SIG-M5 treated with dmso at 0.1 percent for 504 hours (cell line): ENCODE results near the gene GPR152.

Experiments
- DNase-seq: peaks from one replicate; lab custom pipeline; 2025; ENCODE audit not compliant: unreplicated experiment; lab: John Stamatoyannopoulos, UW

Gene GPR152

DNA sequence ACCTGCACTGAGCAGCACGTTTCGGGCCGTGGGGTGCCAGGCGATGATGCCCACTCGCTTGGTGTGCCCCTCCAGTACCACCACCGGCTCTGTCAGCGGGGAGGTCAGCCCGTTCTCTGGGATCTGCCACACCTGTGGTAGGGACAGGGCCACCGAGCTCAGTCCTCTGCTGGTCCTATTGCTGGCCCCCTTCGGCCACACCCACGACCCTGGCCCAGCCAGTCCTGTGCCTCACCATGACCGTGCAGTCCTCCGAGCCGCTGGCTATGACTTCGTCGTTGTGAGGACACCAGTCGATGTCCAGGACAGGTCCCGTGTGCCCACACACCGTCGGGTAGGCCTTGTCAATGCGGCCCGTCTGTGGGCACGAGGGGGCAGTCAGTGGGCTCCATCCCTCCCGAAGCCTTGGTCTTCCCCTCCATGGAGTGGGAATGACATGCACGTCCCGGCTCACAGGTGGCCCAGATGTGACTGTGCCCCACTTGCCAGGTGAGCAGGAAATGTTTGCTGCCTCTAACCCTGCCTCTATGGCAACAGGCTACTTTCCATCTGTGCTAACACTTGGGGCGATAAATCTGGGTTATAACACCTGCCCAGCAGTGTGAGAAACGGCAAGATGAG, 10.7 kb downstream of the GPR152 start:
- no peak for DNase-seq

DNA sequence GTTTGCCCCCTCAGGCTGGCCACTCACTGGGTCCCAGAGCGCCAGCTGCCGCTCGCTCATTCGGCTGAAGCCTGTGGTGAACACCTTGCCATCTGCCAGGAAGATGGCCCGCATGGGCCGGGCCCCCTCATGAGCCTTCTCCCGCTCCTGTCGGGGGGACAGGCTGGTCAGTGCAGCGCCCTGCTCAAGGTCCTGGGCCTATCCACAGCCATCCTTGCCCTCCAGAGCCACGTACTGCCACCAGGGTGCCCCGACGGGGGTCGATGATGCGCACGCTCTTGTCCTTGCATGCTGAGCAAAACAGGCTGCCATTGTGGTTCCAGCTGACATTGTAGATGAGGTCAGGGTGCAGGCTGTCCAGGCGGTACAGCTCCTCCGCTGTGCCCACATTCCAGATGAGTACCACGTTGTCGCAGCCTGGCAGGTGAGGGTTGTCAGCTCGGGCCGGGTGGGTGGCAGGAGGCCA, 11.4 kb downstream of the GPR152 start:
- no peak for DNase-seq

DNA sequence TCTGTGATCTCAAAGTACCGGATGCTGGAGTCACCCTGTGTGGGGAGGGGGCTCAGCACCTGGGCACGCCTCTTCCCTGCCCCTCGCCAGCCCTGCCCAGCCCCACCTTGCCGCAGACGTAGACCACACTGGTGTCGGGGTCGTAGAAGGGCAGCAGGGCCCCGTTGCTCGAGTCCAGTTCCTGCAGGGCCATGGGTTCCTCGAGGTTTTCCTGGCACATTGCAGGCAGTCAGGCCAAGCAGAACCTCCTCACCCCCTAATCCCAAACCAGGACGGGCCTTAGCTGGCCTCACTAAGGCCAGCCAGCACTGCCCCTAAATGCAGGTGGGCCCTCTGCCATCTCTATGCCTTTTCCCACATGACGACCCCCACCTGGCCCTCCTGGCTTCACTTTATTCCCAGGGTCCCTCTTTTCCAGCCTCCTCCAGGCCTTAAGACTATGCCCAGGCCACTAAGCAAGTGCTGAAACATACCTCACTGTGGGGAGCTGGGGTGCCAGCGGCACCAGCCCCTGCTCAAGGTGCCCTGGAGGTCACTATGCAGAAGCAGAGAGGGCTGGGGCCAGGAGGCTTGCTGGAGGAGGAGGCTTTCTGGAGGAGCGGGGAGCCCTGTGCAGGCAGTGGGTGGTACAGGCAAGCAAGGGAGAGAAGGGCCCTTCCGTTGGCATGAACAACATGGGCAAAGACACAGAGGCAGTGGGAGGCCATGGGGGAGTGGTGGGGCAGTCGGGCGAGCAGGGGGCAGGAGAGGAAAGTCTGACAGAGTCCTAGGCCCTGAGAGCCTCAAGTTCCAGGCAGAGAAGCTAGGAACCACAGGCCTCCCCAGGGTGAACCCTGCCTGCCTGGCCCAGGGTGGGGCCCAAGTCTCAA, 12.1 kb downstream of the GPR152 start:
- no peak for DNase-seq

DNA sequence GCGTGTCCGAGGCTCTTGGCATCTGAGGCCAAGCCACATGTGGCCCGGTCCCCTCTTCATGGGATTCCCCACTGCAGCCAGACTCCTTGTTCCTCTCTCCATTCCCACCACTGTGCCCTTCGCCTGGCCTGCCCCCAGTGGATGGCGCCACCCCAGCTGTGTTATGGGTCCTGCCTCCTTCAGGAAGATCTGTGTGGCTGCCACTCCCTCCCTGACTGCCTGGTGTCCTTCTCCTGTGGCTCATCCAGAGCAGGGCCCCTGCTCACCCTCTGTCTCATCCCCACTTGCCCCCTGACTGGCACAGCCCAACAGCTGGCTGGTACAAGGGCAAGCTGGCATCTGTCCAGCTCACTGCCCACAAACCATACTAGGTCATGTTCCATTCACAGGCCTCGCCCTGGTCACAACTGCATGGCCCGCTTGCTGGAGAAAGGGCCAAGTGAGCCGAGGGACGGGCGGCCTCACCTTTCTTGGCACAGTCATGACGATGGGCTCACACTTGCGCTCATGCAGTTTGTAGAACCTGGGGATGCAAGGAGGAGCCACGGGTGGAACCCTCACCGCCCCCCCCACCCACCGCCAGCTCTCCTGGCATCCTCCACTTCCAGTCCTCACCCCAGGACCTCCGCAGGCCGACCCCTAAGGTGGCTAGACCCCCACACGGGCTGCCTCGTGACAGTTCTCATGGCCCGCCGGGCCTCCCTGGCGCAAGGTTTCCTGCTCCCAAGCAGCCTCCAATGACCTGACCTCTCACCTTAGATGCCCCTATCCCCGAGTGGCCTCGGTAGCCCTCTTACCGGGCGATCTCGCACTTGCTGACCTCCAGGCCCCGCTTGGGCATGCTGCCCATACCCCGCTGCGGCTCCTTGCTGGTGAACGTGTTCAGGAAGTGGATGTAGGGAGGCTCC, 13.0 kb downstream of the GPR152 start:
- DNase-seq, result peak; percentile 4

DNA sequence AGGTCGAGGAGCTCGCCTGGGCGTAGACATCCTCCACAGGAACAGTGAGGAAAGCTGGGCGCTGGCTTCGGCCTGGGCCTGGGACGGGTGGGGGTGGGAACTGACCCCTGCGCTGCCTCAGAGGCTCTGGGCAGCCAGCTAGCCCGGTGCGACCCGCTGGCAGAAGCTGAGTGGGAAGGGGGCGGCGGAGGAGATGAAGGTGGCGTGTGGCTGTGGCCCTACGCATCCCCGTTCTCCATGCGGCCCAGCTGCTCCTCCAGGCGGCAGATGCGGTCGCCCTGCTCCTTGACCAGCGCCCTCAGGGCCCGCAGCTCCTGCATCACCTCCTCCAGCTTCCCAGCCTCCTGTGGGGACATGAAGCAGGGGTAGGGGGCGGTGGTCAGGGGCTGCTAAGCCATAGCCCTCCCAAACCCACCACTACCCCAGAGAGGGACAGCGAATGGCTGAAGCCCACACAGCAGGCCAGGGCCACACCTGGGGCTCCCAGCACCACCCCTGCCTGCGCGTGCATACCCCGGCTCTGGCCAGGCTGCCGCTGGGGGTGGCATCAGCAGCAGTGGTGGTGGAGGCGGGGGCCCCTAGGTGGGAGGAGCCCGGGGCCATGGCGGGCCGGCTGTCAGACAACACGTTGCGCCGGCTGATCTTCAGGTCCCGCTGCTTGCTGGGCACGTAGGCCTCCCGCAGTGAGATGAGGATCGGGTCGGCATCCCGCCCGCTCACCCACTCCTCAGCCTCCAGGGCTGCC, 14.2 kb downstream of the GPR152 start:
- DNase-seq, result no peak

DNA sequence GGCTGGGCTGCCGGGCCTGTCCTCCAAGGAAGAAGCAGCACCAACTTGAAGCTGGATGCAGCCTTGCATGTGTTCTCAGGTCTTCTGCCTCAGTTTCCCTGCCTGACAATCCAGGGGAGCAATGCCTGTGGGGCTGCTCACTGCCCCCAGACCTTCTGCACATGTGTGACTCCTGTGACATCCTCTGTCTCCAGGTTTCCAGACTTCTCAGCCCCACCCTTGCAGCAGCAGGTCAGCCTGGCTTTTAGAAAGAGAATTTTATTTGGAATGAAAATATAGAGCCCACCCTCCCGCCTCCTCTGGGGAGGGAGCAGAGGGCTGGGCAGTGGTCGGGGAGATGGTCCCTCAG, 14.7 kb downstream of the GPR152 start:
- DNase-seq, result no peak

DNA sequence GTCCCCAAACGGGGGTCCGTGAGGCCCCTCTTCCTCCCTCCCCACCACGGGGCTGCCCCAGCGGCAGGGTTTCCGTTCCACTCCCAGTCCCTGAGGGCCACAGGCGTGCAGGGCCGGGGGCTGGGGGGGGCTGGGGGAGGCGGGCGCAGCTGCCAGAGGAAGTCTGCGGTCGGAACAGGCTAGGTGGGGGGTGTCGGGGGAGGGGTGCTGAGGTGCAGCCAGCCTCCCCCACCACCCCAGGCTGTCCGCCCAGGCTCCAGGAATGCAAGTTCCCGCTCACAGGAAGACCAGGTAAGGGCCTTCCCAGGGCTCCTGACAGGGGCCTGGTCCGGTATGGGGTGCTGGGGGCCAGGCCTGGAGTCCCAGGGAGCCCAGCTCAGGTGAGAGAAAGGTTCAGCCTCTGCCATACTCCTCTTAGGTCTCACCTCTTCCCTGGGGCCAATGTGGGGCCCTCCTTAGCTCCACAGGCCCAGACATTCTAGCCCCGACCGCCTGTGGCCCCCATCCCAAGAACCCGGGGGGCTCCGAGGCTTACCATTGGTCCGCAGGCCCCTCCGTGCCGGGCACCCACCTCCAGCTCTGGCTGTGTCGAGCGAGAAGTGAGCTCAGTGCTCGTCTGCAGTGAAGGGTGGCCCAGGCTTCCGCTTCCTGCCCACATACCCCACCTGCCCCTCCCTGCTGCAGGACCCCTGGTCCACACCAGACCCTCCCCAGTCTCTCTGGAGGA, 15.3 kb downstream of the GPR152 start, which contains the start of gene PTPRCAP:
Gene PTPRCAP (minus strand): TSS at position 601 of the 727 bp plus-strand sequence. CDS start 63 bp downstream, at position 538.
- DNase-seq, result no peak

DNA sequence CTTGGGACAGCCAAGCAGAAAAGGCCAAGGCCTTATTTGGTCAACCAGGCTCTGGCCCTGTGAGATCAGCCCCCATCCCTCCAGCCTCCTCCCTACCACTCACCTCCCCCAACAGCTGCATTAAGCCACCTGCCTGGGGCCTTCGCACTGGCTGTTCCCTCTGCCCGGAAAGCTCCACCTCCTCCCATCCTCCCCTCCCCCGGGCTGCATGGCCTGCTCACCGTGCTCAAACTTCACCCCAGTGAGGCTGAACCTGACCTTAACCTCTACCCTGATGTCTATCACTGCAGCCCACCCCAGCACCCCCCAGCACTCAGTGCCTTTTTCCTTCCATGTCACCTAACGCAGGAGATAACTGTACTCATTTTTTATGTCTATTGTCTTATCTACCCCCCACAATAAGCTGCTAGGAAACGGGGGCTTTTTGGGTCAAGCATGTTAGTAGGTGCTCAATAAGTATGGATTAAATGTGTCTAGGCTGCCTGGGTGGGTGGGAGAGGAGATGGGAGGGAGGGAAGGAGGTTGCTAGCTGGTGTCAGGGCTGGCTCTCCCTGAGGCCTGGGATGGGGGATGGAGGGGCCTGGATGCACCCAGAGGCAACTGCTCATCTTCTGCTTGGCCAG, 16.0 kb downstream of the GPR152 start:
- no peak for DNase-seq

DNA sequence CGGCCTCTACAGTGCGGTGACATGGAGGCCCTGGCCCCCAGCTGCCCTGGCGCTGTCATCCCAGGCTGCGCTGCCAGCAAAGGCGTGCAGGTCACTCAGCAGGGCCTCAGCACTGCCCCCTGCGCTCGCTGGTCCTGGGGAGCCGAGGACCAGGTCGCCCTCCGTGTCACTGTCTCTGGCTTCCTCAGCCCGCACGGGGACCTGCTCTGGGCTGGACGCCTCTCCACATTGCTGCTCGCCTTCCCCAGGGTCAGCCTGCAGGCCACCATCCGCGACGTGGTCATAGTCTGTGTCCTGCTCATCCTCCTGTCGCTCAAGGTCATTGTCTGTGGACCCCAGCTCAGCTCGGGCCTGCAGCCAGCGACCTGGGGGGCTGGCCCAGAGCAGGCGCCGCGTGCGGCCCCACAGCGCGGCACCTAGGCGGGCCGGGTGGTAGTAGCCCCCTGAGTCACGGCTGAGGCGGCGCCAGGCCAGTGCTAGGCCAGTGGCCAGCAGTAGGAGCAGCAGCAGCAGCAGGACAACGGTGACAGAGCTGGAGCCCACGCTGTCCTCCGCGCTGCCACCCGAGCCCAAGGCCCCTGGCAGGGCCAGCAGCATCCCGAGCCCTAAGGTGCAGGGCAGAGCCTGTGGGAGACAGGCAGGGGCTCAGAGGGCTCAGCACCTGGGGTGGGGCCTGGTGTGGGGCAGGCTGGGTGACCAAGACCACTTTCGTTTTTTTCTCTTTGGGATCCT, 16.6 kb downstream of the GPR152 start:
- no peak for DNase-seq

DNA sequence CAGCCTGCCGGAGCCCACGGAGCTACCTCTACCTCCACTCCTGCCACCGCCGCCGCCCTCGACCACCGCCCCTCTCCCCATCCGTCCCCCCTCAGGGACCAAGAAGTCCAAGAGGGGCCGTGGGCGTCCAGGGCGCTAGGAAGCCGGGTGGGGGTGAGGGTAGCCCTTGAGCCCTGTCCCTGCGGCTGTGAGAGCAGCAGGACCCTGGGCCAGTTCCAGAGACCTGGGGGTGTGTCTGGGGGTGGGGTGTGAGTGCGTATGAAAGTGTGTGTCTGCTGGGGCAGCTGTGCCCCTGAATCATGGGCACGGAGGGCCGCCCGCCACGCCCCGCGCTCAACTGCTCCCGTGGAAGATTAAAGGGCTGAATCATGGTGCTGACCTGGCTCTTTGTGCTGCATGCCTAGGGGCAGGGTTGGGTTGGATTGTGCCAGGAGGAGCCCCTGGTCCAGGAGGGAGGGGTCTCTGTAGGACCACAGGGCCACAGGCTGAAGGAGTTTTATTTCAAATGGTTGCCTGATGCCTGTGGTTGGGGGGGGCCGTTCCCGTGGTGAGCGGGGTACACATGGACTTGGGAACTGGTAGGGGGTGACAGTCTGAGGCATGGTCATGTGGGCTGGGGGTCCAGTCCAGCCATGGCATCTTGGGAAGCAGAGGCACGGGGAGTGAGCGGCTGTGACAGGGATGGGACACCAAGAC, 17.4 kb downstream of the GPR152 start:
- DNase-seq, result no peak

DNA sequence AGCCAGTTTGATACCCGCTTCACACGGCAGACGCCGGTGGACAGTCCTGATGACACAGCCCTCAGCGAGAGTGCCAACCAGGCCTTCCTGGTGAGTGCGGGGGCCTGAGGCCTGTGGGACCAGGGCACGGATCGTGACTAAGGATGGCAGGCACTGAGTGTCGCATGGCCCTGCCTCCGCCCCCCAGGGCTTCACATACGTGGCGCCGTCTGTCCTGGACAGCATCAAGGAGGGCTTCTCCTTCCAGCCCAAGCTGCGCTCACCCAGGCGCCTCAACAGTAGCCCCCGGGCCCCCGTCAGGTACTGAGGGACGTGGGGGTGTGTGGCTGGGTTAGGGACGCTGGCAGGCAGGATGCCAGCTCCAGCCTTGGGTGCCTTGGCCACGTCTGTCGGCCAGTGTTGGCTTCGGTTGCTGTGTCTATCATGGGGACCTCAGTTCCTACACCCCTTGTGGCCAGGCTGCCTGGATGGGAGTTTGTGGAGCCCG, 18.1 kb downstream of the GPR152 start:
- DNase-seq, result no peak

DNA sequence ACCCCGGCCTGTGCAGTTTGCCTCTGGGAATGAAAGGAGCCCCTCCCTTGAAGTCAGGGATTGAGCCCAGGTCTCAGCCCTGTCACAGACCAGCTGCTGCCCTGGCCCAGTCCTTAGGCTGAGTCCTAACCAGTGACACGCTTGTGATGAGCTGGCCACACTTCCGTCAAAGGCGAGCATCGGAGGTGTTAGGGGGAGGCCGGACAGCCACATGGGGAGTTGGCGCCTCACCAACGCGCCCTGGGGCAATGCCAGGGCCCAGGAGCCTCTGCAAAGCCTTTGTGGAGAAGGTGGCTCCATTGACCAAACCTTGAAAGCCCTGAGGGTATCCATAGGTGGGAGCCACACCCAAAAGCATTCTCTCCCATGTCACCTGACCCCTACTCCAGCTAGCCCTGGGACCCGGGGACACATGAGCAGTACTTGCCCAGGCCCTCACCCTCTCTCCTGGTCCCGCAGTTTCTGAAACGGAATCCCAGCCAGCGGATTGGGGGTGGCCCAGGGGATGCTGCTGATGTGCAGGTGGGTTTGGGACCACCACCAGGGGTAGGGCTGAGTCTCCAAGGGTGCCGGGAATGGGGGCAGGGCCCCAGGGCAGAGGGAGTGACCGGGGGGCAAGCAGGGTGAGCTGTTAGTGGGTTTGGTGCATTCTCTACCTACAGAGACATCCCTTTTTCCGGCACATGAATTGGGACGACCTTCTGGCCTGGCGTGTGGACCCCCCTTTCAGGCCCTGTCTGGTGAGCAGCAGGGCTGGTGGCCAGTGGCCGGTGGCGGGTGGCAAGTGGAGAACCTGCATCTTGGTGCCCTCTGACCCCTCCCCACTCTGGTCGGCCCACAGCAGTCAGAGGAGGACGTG, 18.8 kb downstream of the GPR152 start:
- no peak for DNase-seq

DNA sequence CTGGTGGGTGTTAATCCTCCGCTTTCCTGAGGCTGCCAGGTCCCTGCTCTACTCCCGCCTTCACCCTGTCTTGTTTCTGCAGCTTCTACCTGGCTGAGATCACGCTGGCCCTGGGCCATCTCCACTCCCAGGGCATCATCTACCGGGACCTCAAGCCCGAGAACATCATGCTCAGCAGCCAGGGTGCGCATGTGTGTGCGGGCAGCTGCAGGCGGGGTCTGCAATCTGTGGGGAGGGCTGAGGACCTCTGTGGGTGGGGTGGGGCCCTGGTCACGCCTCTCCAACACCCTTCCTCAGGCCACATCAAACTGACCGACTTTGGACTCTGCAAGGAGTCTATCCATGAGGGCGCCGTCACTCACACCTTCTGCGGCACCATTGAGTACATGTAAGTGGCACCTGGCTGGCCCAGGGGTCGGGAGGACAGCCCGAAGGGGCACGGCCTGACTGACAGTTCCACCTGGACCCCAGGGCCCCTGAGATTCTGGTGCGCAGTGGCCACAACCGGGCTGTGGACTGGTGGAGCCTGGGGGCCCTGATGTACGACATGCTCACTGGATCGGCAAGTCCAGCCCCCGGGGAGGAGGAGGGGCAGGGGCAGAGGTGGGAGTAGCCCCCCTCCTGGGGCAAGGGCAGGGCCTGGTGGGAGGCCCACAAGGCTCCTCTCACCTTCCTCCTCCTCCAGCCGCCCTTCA, 19.7 kb downstream of the GPR152 start:
- DNase-seq, result no peak

DNA sequence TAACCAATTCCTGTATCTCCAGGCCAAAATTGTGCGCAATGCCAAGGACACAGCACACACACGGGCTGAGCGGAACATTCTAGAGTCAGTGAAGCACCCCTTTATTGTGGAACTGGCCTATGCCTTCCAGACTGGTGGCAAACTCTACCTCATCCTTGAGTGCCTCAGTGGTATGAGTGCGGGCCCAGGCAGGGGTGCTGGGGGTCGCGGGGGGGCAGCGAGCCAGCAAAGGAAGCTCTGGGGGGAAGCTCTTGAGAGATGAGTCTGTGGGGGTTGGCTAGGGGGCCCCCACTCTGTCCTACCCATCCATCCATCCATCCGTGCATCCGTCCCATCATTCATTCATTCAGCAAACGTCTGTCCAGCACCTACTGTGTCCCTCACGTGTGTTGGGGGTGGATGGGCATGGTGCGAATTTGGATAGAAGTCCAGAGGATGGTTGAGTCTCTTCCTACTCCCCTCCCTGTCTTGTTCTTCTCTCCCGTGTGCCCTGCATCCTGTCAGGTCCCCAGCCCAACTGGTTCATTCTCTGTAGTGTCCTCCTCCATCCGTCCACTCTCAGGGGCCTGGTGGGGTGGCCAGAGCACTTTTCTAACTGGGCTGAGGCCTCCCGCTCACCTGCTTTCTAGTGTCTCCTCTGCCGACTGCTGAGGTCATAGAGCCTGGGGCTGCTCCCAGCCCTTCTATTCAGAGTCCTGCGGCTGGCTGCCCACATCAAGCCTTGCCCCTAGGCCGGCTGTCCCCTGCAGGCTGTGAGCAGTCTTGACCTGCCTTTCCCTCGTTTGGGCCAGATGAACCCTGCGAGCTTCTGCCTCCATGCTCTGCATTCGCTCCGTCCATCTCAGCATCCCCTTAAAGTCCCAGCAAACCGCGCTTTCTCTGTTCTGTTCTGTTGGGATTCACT, 20.9 kb downstream of the GPR152 start:
- DNase-seq, result no peak

DNA sequence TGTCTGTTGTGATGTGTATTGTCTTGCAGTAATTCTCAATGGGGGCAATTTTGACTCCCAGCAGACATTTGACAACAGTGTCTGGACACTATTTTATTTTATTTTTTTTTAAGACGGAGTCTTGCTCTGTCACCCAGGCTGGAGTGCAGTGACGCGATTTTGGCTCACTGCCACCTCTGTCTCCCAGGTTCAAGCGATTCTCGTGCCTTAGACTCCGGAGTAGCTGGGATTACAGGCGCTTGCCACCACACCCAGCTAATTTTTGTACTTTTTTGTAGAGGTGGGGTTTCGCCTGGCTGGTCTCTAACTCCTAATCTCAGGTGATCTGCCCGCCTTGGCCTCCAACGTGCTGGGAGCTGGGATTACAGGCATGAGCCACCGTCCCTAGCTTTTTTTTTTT, 22.8 kb downstream of the GPR152 start:
- DNase-seq, result no peak
